ENCODE results near the gene ERBB4. TPM values are rescaled to one million over a fixed set of nuclear protein-coding genes. Genes with fewer than 3 reads are reported as not detected.

ERBB4 gene
- total RNA-seq, 1 experiment from 2014 or later, result 0.04 TPM

- Histone ChIP-seq H3K14ac (ENCODE audit: insufficient read depth, low read length) (no peak overlapping the region), H2BK15ac (ENCODE audit: low read depth, low read length) (no peak overlapping the region), H4K5ac (ENCODE audit: insufficient read length, low read depth, low read length) (no peak overlapping the region), H3K27me3 (ENCODE audit: insufficient read depth, low read length) (no peaks in the 10 kb centered on the region), H3K23ac (ENCODE audit: insufficient read length, low read depth, low read length) (no peak overlapping the region), H2BK120ac (ENCODE audit: low read depth, low read length, poor library complexity, severe bottlenecking) (no peak overlapping the region), H3T11ph (ENCODE audit: low read length) (no peak overlapping the region), H2BK5ac (ENCODE audit: insufficient read length, low read length) (no peak overlapping the region), H3K79me2 (ENCODE audit: insufficient read depth, low read length) (no peaks in the 10 kb centered on the region), H3K79me1 (ENCODE audit: insufficient read depth, low read depth, low read length, poor library complexity, severe bottlenecking) (no peaks in the 10 kb centered on the region), H3K9me3 (ENCODE audit: control insufficient read depth, low read depth, low read length) (no peaks in the 10 kb centered on the region), H3K56ac (ENCODE audit: insufficient read length, low read depth, low read length) (no peak overlapping the region), H4K20me1 (ENCODE audit: control insufficient read depth, insufficient read depth, insufficient read length) (no peaks in the 10 kb centered on the region), H2BK20ac (ENCODE audit: low read depth, low read length, poor library complexity, severe bottlenecking) (no peak overlapping the region), H3K27ac (ENCODE audit: insufficient read length, low read depth, low read length) (no peak overlapping the region), H3K4me2 (ENCODE audit: insufficient read depth, insufficient read length, low read length) (no peak overlapping the region), H3K18ac (ENCODE audit: insufficient read length, low read depth, low read length) (no peak overlapping the region), H3K23me2 (ENCODE audit: insufficient read length, low read depth, low read length, poor library complexity, severe bottlenecking) (no peaks in the 10 kb centered on the region), H4K8ac (replicated peaks; ENCODE audit: insufficient read length, low read depth, low read length) (no peak overlapping the region), H2AFZ (ENCODE audit: low read length) (no peak overlapping the region), H4K91ac (ENCODE audit: insufficient read length, low read depth, low read length) (no peak overlapping the region), H2AK5ac (ENCODE audit: insufficient read length, low read length) (no peak overlapping the region), H3K4me1 (ENCODE audit: insufficient read depth, low read length) (peaks cover 2% of the 10 kb centered on the region; the same call in 1 of the 2 replicates), H2BK12ac (ENCODE audit: insufficient read length, low read depth, low read length) (no peak overlapping the region), H3K4ac (ENCODE audit: low read depth, low read length) (no peak overlapping the region), H3K9ac (ENCODE audit: extremely low read depth, insufficient read length, low read length) (no peak overlapping the region)
- no CpG with 5 or more reads among the region's 2 CpGs for WGBS (ENCODE audit: extremely low coverage, insufficient read length, low lambda C conversion rate)
- no peak overlapping the region for H3K4me3 Mint-ChIP-seq
- H3K9me3 Mint-ChIP-seq, result no peaks in the 10 kb centered on the region
- TF ChIP-seq CTCF (conservative IDR thresholded peaks at IDR 0.05), result no peak
- H3K4me1 Mint-ChIP-seq, result peaks cover 10% of the 10 kb centered on the region in 2 experiments
- no peaks in the 10 kb centered on the region for H3K36me3 Mint-ChIP-seq (ENCODE audit: insufficient read depth in 1 of 3, low read depth in 3 of 3)
- no peaks in the 10 kb centered on the region for H3K27me3 Mint-ChIP-seq (ENCODE audit: low read depth)
- no peak for DNase-seq
- H3K27ac Mint-ChIP-seq, result peak overlapping the region in 2 of 3 experiments; percentile 49 to 79; a peak in 4 of 7 replicates
Observed at GRCh38 chr2:211664321-211664720, 874.3 kb downstream of the ERBB4 start.

Data from H9 (cell line).